ENCODE results near the gene ESPNL. TPM values are rescaled to one million over a fixed set of nuclear protein-coding genes. Genes with fewer than 3 reads are reported as not detected.
"Not testable (repeated sequence)": the region's sequence is repeated elsewhere in the genome, so short reads cannot be mapped to it uniquely, and the experiment has no call there.

The ESPNL gene
- under 1 TPM; 0.15 to 0.26 TPM for total RNA-seq
- long read RNA-seq, partial matches to known transcripts = 0 of 1 reads
- long read RNA-seq, other reads (novel, unspliced or antisense) = 1 of 1 reads

- ATAC-seq = no peak
- intact Hi-C loops (cut with DNase I) = no loop called here
- DNase-seq = no peak
These were observed at the start of gene ESPNL for GRCh38 chr2:238100049-238100820. TSS of gene ESPNL (plus strand) at chr2:238100340. CDS start at chr2:238100420, 80 bp downstream.

DNA sequence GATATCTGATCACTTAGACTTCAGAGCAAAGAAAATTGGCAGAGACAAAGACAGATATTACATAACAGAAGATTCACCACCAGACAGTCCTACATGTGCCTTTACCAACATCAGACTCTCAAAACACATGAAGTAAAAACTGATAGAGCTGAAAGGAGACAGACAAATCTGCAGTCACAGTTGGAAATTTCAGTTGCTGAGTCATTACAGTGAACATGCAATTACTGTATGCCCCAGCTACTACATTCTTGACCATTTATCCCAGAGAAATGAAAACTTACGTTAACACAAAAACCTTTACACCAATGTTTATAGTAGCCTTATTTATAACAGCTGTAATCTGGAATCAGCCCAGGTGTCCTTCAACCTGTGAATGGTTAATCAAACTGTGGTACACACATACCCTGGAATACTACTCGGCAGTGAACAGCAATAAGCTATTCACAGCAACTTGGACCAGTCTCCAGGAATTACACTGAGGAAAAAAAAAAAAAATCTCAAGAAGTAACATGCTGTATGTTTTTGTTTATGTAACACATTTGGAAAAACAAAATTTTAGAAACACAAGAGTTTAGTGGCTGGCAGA is 46.9 kb upstream of the ESPNL start:
- no peak for DNase-seq
- intact Hi-C loops (cut with DNase I) = no loop called here
- no peak for ATAC-seq

- intact Hi-C loops (cut with DNase I) = no loop called here
- no peak for ATAC-seq
- DNase-seq = no peak
These were observed 44.3 kb upstream of the ESPNL start for GRCh38 chr2:238055841-238056240.

- DNase-seq; ATAC-seq; intact Hi-C loops (cut with DNase I): not testable (repeated sequence)
These were observed 42.2 kb upstream of the ESPNL start for GRCh38 chr2:238057696-238058575.

DNA sequence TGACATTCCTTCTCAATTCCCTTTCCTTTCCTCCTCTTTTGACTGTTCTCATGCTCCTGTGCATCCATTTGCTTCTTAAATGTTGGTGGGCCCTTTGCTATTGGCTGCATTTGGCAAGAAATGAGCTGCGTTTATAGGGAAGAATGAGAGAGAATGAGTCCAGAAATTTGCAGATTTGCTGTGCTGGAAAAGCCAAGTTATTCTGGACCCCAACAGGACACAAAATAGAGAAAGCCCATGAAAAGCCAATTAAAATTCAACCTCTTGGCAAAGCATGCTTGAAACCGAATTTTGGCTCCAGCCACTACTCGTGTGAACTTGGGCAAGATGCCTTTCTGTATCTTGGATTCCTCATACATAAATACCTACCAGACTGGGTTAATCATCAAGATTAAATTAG is 40.6 kb upstream of the ESPNL start:
- DNase-seq (no peak), ATAC-seq (no peak)
- intact Hi-C loops (cut with DNase I) = no loop called here

- ATAC-seq (no peak), DNase-seq (no peak)
These were observed 40.0 kb upstream of the ESPNL start for GRCh38 chr2:238060096-238060541.

DNA sequence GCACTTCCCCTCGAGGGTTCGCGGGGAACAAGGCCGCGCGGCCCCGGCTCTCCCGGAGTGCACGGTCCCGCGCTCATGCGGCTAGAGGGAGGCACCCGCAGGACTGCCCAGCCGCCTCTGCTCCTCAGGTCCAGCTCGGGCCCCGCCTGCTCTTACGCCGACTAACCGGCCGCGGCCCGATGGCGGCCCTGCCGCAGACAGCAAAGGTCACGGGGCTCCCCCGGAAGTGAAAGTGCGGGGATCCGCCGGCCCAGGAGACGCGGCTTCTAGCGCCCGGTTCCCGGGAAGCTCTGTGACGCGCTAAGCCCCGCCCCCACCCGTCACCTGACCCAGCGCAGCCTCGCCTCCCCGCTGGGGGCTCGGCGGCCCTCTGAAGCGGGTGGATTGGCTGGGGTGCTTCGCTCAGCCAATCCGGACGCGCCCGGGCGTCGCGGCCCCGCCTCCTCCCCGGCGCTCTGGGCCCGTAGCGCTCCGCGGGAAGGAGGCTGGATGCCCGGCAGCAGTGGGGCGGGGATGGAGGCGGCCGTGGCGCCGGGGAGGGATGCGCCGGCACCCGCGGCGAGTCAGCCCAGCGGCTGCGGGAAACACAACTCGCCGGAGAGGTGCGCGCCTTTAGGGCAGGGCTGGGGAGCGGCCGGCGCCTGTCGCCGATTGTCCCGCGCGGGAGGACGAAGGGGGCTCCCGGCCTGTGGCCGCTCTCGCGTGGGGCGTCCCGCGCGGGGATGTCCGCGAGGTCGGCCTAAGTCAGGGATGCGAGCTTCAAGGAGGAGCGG is 39.4 kb upstream of the ESPNL start, which contains the start of gene SCLY:
Gene SCLY, plus strand, starts transcription at position 460 of the 773 bp plus-strand sequence. Its CDS starts 54 bp downstream, at position 514.
- intact Hi-C loops (cut with DNase I) = no loop called here
- DNase-seq (peak; percentile 98), ATAC-seq (peak; percentile 99)

More at GRCh38 chr2:238060096-238060541, 40.0 kb upstream of the ESPNL start:
- intact Hi-C loops (cut with DNase I) = no loop called here

- intact Hi-C loops (cut with DNase I) = no loop called here
- DNase-seq (peak; percentile 33), ATAC-seq (peak in 1 of 2 donors; percentile 5)
These were observed 38.6 kb upstream of the ESPNL start for GRCh38 chr2:238061315-238062202.

GRCh38 chr2:238063414-238064189 is 36.5 kb upstream of the ESPNL start:
- intact Hi-C loops (cut with DNase I) = no loop called here
- no peak for DNase-seq
- ATAC-seq = no peak

DNA sequence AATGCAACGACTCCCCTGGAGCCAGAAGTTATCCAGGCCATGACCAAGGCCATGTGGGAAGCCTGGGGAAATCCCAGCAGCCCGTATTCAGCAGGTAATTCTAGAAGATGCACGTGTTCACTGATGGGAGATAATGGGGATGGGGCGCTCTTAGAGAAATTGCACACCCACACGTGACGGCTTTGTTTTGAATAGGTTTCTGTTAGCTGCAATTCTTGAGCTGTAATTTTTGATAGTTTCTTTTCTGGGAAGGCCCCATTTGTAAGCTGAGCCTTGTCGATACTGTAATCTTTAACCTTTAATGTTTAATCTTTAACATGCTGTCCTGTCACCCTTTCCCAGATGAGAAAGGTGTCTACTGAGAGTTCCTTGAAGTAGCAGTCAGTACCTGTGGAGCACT is 35.8 kb upstream of the ESPNL start:
- intact Hi-C loops (cut with DNase I) = no loop called here
- no peak for ATAC-seq

DNA sequence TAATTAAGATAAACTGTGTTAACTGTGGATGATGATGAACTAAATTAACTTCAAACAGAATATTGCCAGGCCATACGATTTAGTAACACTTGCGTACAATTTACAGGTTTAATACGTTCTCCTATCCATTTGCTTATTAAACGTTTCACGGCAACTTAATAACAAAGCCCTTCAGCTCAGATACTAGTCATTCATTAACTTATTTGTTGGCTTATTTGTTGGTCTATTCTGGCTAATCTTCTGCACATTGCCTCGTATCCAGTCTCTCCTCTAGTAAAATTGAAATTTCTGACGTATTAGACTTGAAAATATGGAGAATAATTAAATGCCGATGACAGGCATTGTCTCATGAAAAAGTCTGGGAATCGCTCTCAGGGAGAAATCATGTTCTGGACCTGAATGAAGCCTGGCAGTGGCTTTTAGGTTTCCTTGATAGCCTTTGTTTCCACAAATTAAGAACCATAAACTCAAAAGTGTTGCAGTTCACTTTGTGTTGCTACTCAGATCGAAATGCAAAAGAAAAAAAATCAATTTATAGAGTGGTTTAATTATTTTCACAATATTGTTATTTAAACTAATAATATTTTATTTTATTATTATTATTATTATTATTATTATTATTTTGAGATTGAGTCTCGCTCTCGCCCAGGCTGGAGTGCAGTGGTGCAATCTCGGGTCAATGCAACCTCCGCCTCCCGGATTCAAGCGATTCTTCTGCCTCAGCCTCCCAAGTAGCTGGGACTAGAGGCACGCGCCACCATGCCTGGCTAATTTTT is 34.9 kb upstream of the ESPNL start:
- ATAC-seq (no peak), DNase-seq (no peak)
- intact Hi-C loops (cut with DNase I) = no loop called here

More for the DNA sequence above, 35.8 kb upstream of the ESPNL start:
- DNase-seq = no peak

- no peak for ATAC-seq
- intact Hi-C loops (cut with DNase I) = no loop called here
- DNase-seq = no peak
These were observed 33.9 kb upstream of the ESPNL start for GRCh38 chr2:238066218-238066617.

DNA sequence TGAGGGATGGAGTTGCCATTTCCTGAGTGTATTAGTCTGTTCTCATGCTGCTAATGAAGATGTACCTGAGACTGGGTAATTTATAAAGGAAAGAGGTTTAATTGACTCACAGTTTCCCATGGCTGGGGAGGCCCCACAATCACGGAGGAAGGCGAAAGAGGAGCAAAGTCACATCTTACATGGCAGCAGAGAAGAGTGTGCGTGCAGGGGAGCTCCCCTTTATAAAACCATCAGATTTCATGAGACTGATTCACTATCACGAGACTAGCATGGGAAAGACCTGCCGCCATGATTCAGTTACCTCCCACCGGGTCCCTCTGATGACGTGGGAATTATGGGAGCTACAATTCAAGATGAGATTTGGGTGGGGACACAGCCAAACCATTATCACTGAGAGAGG is 33.4 kb upstream of the ESPNL start:
- intact Hi-C loops (cut with DNase I); ATAC-seq; DNase-seq: not testable (repeated sequence)

- intact Hi-C loops (cut with DNase I) = no loop called here
- DNase-seq = no peak
These were observed 32.2 kb upstream of the ESPNL start for GRCh38 chr2:238067939-238068338.

DNA sequence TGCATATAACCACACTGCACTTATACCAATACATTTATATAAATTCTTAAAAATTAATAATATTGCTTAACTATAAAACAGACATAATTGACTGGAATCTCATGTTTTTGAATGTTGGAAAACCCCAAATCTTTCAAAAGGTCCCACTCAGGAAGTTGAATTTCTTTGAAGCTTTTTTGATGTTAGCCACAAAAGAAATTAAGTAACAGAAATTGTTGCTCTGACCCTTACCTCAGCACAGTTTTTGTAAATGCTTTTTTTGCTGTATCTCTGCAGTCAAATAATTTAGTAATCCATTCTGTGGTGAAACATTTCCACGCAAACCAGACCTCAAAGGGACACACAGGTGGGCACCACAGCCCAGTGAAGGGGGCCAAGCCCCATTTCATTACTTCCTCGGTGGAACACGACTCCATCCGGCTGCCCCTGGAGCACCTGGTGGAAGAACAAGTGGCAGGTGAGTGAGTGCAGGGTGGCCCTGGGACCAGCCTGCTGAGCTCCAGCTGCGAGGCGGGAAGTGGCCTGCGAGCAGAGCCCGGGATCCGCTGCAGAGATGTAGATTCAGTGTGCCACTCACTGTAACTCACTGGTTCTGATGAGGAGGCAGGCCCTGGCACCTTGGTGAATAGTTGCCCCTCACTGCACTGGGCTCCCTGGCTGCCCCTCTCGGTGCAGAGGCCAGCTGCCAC is 31.0 kb upstream of the ESPNL start:
- DNase-seq = no peak
- ATAC-seq = no peak
- intact Hi-C loops (cut with DNase I) = no loop called here

More at GRCh38 chr2:238067939-238068338, 32.2 kb upstream of the ESPNL start:
- no peak for ATAC-seq

DNA sequence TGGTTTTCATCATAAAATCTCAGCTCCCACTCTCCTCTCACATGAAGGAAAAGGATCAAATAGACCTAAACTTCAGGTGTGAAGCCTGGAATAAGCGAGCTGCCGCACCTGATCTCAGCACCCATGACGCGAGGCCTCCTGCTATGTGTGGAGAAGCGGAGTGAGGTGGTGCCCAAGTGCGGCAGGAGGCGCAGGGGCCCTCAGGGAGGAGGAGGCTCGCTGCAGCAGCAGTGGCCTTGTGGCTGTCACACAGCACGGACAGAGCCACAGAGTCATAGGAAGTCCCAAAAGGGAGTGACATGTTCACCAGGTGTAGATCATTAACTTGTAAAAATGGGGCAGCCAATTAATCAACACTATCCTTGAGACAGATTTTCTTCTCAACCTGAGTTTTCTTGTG is 30.3 kb upstream of the ESPNL start:
- DNase-seq = no peak
- ATAC-seq = no peak
- intact Hi-C loops (cut with DNase I) = no loop called here

Data from left cardiac atrium (tissue), 4 donors.